NOMO-1 treated with DMSO at 0.1 percent for 48 hours (cell line): ENCODE data around the gene PIGC.
A peak's percentile ranks its signal among the peaks of the same experiment; 100 is the strongest.

Experiments
- DNase-seq: peaks from one replicate; lab custom pipeline; 2025; ENCODE audit not compliant: unreplicated experiment; lab: John Stamatoyannopoulos, UW

The PIGC gene

DNA sequence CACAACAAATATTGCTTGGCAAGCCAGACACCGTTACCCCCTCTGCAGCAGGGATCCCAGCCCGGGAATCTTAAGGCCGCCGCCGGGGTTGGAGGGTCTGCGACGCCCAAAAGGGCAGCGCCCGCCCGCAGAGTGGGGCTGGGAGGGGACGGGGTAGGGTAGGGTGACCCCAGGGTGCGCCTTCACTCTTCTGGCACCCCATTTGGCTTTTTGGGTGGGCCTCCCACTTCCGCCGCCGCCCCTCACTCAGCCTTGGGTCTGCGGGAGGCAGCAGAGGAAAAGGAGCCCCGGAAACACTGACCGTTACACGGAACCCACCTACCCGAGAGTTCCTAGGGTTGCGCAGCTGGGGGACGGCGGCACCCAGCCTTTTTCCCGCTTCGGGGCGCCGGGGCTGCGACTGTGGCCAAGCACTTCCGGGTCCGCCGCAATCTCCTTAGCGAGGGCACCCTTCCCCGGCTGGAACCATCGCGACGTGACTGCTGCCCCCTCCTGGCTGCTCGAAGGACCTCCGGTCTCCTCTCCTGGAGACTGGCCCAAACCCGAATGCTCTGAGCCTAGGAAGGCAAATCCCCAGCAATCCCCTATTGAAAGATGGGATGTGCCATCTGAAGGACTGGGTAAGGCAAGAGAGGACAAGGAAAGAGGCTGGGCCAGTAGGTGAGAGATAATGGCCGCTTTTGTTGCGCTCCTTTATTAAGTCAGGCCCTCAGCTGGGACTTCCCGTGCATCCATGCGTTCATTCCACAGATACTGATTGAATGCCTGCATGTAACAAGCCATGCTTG, at the start of gene PIGC:
Gene PIGC, minus strand, starts transcription at position 404 of the 788 bp plus-strand sequence. CDS start 1,447 bp downstream, outside the sequence.
- DNase-seq: peak; percentile 90

DNA sequence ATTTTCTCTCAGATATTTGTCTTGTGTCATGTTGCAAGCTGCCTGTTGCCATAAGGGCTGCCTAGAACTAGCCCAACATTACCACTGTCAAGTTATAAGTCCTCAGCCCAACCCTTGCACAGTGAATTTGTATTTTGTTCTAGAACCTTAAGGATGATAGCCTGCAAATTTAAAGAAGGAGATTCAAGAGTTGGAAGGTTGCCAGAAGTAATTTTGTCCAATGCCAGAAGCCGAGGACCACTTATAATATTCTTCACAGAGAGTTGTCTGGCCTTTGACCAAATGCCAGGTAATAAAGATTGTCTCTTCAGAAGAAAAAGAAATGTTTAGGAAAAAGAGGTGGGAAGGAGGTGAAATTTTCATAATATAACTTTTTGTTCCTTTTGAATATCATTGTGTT, 48.6 kb upstream of the PIGC start:
- no peak for DNase-seq

DNA sequence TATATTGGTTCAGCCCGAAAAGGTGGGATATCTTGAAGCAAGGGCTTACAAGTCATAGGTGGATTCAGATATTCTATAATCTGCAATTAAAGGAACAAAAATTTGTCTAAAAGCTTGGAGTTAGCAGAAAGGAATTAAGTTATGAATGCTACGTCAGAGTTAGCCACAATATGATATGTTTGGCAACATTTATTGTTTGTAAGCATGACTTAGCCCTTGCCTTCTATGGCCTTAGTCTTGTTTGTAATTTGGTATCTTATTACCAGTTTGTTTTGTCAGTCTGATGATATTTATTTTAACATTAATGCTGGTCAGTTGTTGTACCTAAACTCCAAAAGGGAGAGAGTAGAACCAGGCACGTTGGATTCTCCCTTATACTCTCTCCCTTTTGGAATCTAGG, 46.0 kb upstream of the PIGC start:
- no peak for DNase-seq

- no peak for DNase-seq
These were observed 44.5 kb upstream of the PIGC start for GRCh38 chr1:172488393-172488792.

DNA sequence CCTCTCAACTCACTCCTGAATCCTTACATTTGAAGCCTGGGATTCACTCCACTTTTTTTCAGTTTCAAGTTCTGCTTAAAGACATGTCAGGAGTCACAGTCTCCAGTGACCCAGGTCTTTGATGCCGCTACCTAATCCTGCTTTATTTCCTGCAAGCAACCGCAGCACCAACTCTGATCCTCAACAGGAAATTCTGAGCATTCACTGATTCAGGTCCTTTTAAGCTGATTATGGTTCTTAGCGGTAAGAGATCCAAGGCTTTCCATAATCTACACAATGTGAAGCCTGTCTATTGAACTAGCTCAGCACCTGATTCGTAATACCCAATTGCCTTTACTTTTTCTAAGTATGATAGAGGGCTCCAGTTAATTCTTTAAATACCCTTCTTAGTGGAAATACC, 43.7 kb upstream of the PIGC start:
- DNase-seq: no peak

- no peak for DNase-seq
These were observed 43.1 kb upstream of the PIGC start for GRCh38 chr1:172486805-172487454.

GRCh38 chr1:172485626-172486025, 41.8 kb upstream of the PIGC start:
- no peak for DNase-seq

DNA sequence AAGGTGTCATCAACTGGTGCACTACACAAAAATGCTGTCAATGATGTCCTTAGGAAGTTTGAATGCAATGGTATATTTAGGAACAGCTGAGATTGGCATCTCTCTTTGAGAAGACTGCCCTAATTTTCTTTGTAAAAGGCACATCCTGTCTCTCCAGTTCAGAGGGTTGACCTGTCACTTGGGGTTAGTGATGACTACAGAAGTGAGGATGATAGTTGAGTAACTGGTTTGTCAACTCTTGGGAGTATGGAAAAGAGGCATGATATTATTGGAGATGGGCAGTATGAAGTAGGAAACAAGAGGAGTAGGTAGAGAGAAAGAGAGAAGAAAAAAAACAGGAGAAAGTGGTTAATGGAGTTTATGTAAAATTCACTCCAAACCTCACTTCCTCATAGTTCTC, 40.4 kb upstream of the PIGC start:
- DNase-seq: no peak

- DNase-seq: no peak
These were observed 39.6 kb upstream of the PIGC start for GRCh38 chr1:172483448-172483847.

DNA sequence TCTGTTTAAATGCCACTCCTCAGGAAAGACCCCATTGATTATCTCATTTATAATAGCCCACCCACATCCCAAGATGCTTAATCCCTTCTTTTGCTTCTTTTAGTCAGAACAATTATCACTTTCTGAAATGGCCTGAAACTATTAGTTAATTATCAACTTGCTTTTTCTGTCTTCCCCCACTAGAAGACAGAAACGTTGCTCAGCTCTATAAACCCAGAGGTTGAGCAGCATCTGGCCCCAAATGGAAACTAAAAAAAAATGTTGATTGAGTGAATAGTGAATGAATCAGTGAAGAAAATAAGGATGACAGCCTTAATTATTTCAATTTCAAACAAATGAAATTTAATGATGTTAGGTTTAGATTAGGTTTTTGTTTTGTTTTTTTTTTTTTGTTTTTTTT, 38.2 kb upstream of the PIGC start:
- DNase-seq: no peak

GRCh38 chr1:172480431-172480830, 36.6 kb upstream of the PIGC start:
- no peak for DNase-seq

- no peak for DNase-seq
These were observed 34.6 kb upstream of the PIGC start for GRCh38 chr1:172478485-172478884.

GRCh38 chr1:172477741-172478140, 33.9 kb upstream of the PIGC start:
- DNase-seq: no peak

GRCh38 chr1:172477216-172477615, 33.3 kb upstream of the PIGC start:
- DNase-seq: no peak

DNA sequence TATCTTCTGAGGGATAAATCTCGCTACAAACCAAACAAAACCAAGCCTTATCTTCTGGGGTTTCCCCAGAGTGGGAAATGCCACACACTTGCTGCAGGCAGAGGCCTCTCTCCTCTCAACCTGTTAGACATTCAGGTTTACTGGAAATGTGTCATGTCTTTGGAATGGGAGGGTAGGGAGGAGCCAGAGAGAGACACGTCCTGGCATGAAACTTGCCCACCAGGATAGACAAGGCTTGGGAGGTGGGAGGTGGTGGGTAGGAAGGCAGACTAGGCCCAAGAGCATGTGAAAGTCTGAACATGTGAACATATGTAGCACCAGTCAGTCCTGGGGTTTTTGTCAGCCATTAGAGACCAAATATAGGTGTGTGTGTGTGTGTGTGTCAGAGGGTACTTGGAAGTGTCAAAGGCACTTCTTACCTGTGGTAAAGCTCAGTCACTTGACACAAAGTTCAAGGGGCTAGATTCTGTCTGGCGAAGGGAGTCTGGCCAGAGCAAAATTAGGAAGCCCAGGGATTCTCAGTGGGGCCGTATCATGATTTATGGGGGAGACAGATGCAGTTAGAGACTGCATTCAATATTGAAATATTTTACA, 32.4 kb upstream of the PIGC start:
- DNase-seq: no peak

DNA sequence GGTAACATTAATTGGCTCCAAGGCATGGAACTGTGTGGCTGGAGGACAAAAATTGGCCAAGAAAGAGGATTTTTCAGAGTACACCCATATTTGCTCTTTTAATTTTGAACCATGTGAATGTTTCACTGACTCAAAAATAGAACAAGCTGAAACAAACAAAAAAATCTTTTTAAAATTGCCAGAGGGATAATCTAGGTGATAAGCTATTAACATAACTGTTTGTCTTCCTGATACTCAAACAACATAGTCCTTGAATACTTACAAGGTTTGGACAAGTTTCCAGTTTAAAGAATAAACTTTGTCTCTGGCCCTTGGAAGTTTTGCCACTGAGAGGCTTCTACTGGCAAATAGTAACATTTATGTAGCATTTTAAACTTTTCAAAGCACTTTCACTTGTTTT, 30.0 kb upstream of the PIGC start:
- no peak for DNase-seq

GRCh38 chr1:172473302-172473701, 29.4 kb upstream of the PIGC start:
- peak; percentile 98 for DNase-seq

DNA sequence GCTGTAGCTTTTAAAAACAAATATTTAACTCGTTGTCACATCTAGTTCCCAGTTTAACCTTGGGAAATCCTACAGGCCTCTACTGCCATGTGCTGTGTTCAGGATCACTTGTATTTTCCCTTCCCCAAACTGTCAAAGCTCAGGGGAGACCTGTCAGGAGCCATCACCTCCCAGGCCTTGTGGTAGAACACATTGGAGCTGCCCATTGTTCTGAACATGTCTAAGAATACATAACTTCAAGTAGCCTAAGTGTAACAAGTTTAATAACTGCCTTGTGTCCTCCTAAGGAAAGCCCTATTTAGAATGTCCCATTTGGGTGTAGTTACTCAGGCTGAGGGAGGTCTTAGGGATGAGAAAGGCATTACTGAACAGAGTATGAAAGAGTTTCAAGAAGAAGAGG, 28.6 kb upstream of the PIGC start:
- DNase-seq: peak; percentile 63

DNA sequence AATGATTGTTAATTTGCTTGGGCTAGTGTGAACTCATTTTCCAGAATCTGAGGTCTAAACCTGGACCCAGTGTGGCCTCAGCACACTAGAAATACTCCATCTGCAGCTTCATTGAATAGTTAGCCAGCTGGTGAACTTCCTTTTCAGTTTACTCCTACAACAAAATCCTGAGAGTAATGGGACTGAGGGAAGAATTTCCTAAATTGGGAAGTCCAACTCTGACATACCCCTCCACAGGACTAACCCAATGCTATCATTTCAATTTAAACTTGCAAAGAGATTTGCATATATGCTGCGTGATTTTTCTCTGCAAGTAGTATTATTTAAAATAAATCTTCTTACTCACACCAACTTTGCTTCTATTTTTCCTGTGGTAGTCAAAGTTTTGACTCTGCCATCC, 27.8 kb upstream of the PIGC start:
- no peak for DNase-seq

GRCh38 chr1:172470149-172470548, 26.3 kb upstream of the PIGC start:
- no peak for DNase-seq

- DNase-seq: peak; percentile 72
These were observed 25.8 kb upstream of the PIGC start for GRCh38 chr1:172469717-172470116.

- no peak for DNase-seq
These were observed 24.4 kb upstream of the PIGC start for GRCh38 chr1:172468296-172468695.
